ENCODE results near the gene RSU1.

DNA sequence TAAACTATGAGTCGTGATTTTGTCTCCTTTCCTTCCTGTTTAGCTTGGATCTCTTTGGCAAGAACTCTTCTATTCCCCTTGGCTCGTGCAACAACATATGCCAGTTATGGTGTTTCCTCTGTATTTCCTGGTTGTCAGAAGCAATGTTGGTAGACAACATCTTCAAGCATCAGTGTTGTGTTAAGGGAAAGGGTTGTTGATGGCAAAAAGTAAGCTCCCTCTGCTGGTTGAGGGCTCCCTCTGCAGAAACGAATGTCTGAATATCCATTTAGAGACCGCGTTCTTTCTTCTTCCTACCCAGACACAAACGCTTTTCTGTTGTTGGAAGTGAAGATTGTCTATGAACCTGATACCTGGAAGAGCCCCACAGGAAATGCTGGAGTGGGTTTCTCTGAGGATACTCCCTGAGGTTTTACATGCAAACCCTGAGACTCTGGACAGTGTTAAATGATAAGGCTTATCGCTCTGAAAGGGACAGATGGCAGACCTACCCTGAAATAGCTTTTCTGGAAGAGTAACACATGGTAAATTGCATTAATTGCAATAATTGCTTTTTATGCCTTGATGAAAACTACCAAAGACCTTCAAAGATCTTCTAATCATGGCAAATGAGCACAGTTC is 272.0 kb downstream of the RSU1 start:
- TF ChIP-seq, protein P1, sequence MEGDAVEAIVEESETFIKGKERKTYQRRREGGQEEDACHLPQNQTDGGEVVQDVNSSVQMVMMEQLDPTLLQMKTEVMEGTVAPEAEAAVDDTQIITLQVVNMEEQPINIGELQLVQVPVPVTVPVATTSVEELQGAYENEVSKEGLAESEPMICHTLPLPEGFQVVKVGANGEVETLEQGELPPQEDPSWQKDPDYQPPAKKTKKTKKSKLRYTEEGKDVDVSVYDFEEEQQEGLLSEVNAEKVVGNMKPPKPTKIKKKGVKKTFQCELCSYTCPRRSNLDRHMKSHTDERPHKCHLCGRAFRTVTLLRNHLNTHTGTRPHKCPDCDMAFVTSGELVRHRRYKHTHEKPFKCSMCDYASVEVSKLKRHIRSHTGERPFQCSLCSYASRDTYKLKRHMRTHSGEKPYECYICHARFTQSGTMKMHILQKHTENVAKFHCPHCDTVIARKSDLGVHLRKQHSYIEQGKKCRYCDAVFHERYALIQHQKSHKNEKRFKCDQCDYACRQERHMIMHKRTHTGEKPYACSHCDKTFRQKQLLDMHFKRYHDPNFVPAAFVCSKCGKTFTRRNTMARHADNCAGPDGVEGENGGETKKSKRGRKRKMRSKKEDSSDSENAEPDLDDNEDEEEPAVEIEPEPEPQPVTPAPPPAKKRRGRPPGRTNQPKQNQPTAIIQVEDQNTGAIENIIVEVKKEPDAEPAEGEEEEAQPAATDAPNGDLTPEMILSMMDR (IDR thresholded peaks at IDR 0.05) = peak; percentile 14 to 46 (median 26)
- no peak for TF ChIP-seq POLR2A (IDR thresholded peaks at IDR 0.05)
- no peak for TF ChIP-seq EP300 (IDR thresholded peaks at IDR 0.05)
- TF ChIP-seq POLR2AphosphoS5 (IDR thresholded peaks at IDR 0.05) = no peak
